Body of pancreas (tissue), 4 donors: ENCODE measurements around the gene GALNT9. TPM values are rescaled to one million over a fixed set of nuclear protein-coding genes. Genes with fewer than 3 reads are reported as not detected.

Source experiments
- ATAC-seq: fragments of 150-250 bp; one replicate; pipeline ENCODE4 v1.9.1; 2016
- DNase-seq, 4 donors: peaks; one replicate each; pipeline ENCODE4 v3.0.0-alpha.2; 2019
- H3K27ac ChIP-seq, 4 donors: fragments of 200-600 bp; sonication (generic); 1 replicate in 3 of 4; 2 replicates in 1 of 4; pipeline versions ENCODE4 v1.5.1 to v1.6.1; 2016 to 2019; ENCODE audit warnings: mild to moderate bottlenecking in 1 of 4, mixed read lengths in 1 of 4, moderate library complexity in 1 of 4
- H3K27me3 ChIP-seq, 2 donors: fragments of 200-600 bp; sonication (generic); one replicate each; pipeline ENCODE4 v1.6.0; 2016; ENCODE audit warnings: mild to moderate bottlenecking in 1 of 2
- H3K36me3 ChIP-seq, 2 donors: fragments of 200-600 bp; sonication (generic); replicated peaks in 1 of 2; 2 replicates each; pipeline ENCODE4 v1.5.1; 2016; ENCODE audit warnings: low read depth in 2 of 2; ENCODE audit not compliant: insufficient read depth in 1 of 2
- H3K4me1 ChIP-seq: fragments of 200-600 bp; sonication (generic); one replicate; pipeline ENCODE4 v1.6.0; 2016
- H3K4me3 ChIP-seq, 2 donors: fragments of 200-600 bp; sonication (generic); 1 replicate in 1 of 2; 2 replicates in 1 of 2; pipeline ENCODE4 v1.5.1; 2016 to 2019
- H3K9me3 ChIP-seq, 3 donors: fragments of 200-600 bp; sonication (generic); 1 replicate in 2 of 3; 2 replicates in 1 of 3; pipeline ENCODE4 v1.5.1; 2016
- POLR2A ChIP-seq, 3 donors: fragments of 450-650 bp; IDR thresholded peaks; one replicate each; pipeline ENCODE4 v1.6.1; 2016; ENCODE audit warnings: antibody characterized with exemption in 3 of 3, mild to moderate bottlenecking in 2 of 3
- WGBS, 2 donors: methylation state at CpG; one replicate each; pipeline ENCODE4 v1.1.5; 2017; 5-methylcytosine and 5-hydroxymethylcytosine counted together
- intact Hi-C: fragments of 100-400 bp; cut with DNase I; formaldehyde crosslinking; loops from one replicate; pipeline ENCODE4 v1.15.1; 2023
- total RNA-seq, 2 donors: library from RNA; depleted of rRNA; stranded (reverse); fragments of >200 nt; gene quantifications; one replicate each; pipeline ENCODE4 v1.1.0, GENCODE V29; 2016
- TF ChIP-seq, protein P1 (sequence below), 7 experiments: fragments of 450-650 bp in 4 of 7; fragments of 200-600 bp in 3 of 7; sonication (generic) in 3 of 7; IDR thresholded peaks; one replicate each; pipeline ENCODE4 v1.5.1; 2016 to 2019; ENCODE audit warnings: antibody characterized with exemption in 7 of 7

The GALNT9 gene
- total RNA-seq, 2 donors from 2014 or later: not detected

DNA sequence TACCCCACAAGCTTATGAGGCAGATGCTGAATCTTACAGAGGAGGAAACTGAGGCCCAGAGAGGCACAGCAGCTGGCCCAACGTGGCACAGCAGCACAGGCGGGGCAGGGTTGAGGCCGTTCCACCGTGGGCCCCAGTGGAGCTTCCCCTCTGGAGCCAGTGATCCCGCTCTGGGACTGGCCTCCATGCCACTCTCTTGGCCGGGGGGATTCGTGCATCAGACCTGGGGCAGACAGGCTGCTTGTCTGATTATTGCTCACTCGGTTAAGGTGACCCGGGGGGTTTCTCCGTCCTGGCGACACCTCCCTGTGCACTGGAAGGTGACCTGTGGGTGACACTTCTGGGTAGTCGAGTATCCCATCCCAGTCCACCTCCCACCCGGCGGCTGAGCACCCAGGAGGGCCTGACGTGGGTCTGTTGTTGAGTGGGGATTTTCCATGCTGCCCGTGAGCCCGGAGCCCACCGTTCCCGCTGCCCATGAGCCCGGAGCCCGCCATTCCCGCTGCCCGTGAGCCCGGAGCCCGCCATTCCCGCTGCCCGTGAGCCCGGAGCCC lies 157.3 kb downstream of the GALNT9 start:
- Histone ChIP-seq H3K9me3 (no peaks in the 10 kb centered on the region), H3K4me3 (no peak overlapping the region), H3K4me1 (no peaks in the 10 kb centered on the region), H3K36me3 (no peaks in the 10 kb centered on the region), H3K27me3 (peaks cover 0 to 13% of the 10 kb centered on the region in 2 donors), H3K27ac (no peak overlapping the region)
- TF ChIP-seq POLR2A (IDR thresholded peaks at IDR 0.05): no peak
- TF ChIP-seq, protein P1, sequence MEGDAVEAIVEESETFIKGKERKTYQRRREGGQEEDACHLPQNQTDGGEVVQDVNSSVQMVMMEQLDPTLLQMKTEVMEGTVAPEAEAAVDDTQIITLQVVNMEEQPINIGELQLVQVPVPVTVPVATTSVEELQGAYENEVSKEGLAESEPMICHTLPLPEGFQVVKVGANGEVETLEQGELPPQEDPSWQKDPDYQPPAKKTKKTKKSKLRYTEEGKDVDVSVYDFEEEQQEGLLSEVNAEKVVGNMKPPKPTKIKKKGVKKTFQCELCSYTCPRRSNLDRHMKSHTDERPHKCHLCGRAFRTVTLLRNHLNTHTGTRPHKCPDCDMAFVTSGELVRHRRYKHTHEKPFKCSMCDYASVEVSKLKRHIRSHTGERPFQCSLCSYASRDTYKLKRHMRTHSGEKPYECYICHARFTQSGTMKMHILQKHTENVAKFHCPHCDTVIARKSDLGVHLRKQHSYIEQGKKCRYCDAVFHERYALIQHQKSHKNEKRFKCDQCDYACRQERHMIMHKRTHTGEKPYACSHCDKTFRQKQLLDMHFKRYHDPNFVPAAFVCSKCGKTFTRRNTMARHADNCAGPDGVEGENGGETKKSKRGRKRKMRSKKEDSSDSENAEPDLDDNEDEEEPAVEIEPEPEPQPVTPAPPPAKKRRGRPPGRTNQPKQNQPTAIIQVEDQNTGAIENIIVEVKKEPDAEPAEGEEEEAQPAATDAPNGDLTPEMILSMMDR (IDR thresholded peaks at IDR 0.05): no peak
- intact Hi-C loops: no loop called here
- DNase-seq (no peak), ATAC-seq (no peak)
- 59 to 65% methylated on average over 16 to 25 of the region's 28 CpGs for WGBS, 2 donors

DNA sequence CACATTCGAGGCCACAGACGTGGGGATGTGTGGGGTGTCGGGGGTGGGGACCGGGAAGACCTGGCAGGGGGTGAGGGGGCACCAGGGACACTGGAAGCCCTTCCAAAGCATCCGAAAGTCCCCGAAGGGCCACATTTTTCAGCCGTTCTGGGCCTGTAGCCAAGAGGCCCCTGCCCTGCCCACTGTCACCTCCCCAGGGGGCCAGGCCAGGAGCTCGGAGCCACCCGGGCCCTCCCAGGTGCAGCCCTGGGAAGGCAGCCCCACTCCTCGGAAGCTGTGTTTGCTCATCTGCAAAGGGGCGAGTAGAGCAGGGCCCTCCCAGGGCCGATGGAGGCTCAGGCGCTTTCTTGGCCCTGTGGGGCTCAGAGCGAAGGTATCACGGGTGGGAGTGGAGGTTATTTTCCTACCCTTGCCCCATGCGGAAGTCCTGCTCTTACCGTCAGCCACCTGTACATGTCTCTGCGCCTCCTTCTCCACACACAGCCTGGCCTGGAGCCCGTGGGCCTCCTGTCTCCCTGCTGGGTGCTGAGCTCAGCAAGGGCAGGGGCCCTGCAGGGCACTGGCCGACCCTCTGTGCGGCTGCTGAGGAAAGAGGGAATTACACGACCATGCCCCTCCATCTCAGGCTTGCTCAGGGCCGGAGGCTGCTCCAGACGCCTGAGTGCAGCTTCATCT lies 158.0 kb downstream of the GALNT9 start:
- no peak overlapping the region for H3K27ac ChIP-seq
- H3K4me1 ChIP-seq: no peaks in the 10 kb centered on the region
- DNase-seq (no peak), ATAC-seq (no peak)
- intact Hi-C loops: no loop called here
- 42 to 56% methylated on average over 5 to 24 of the region's 24 CpGs for WGBS, 2 donors
- H3K9me3 ChIP-seq: no peaks in the 10 kb centered on the region
- peaks cover 0 to 13% of the 10 kb centered on the region in 2 donors for H3K27me3 ChIP-seq
- no peak overlapping the region for H3K4me3 ChIP-seq
- H3K36me3 ChIP-seq: no peaks in the 10 kb centered on the region
- TF ChIP-seq, protein P1 (IDR thresholded peaks at IDR 0.05): no peak
- TF ChIP-seq POLR2A (IDR thresholded peaks at IDR 0.05): no peak

DNA sequence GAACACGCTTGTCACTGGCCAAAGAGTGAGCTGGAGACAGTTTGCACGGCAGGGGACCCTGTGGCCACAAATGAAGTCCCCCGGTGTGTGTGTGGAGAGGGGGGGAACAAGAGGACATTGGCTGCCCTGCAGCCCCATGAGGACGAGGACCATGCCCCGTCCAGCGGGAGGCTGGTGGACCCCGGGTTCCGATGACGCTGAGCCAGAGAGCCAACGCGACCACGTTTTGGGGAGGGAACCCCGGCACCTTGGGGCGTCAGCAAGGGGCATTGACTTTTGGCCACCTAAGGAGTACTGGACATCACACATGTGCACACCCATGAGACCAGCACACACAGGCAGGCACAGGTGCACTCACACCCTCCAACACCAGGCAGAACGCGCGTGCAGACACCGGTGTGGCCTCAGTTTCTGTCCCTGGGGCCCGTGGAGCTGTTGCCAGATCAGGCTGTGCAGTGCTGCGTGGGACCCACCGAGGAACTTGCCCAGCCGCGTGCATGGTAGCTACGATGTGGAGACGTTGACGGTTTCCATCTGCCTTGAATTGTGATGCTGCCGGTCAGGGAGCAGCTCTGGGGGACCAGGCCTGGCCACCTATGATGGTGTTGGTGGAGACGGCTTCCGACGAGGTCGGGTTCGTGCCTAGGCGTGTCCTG lies 158.6 kb downstream of the GALNT9 start:
- Histone ChIP-seq H3K36me3 (no peaks in the 10 kb centered on the region), H3K4me1 (no peaks in the 10 kb centered on the region), H3K27me3 (peaks cover 0 to 13% of the 10 kb centered on the region in 2 donors), H3K9me3 (no peaks in the 10 kb centered on the region), H3K27ac (no peak overlapping the region), H3K4me3 (no peak overlapping the region)
- TF ChIP-seq POLR2A (IDR thresholded peaks at IDR 0.05): no peak
- TF ChIP-seq, protein P1 (IDR thresholded peaks at IDR 0.05): no peak
- intact Hi-C loops: no loop called here
- WGBS, 2 donors: 60 to 70% methylated on average over 5 to 33 of the region's 33 CpGs
- DNase-seq (no peak), ATAC-seq (no peak)

DNA sequence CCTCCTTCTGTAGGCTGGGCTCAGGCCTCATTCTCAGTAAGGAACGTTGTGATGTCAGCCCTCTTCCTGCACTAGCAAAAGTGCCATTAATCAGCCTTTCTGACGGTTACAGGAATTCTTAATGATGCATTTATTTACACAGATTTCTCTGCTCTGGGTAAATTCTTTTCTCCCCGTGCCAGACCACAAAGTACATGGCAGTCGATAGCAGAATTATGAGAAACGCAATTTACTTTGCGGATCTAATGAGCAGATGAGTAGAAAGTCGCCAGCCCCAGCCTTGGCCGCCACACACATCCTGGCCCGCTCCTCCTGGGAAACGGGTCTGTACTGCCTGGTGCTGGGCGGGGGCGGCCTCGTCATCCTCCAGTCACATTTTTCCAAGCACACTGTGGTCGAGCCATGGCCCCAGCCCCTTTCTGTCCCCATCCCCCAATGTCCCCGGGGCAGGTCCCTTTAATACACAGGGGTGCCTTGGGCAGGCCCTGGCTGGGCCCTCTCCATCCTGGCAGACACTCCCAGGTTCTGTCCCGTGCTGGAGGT lies 159.2 kb downstream of the GALNT9 start:
- Histone ChIP-seq H3K27ac (no peak overlapping the region), H3K4me3 (no peak overlapping the region), H3K9me3 (no peaks in the 10 kb centered on the region), H3K27me3 (peaks cover 0 to 13% of the 10 kb centered on the region in 2 donors), H3K36me3 (no peaks in the 10 kb centered on the region), H3K4me1 (no peaks in the 10 kb centered on the region)
- intact Hi-C loops: no loop called here
- TF ChIP-seq POLR2A (IDR thresholded peaks at IDR 0.05): no peak
- TF ChIP-seq, protein P1 (IDR thresholded peaks at IDR 0.05): no peak
- no peak for ATAC-seq
- no peak for DNase-seq
- WGBS, 2 donors: 24 to 30% methylated on average over 11 to 16 of the region's 16 CpGs
